RPMI7951 (cell line): ENCODE results near the gene MTTP. TPM values are rescaled to one million over a fixed set of nuclear protein-coding genes. Genes with fewer than 3 reads are reported as not detected.
"Not testable (repeated sequence)": the region's sequence is repeated elsewhere in the genome, so short reads cannot be mapped to it uniquely, and the experiment has no call there.

Experiments used
- DNase-seq: peaks from one replicate; pipeline ENCODE4 v3.0.0-alpha.2; 2012; ENCODE audit warnings: low read depth
- total RNA-seq: library from RNA; depleted of rRNA; stranded (reverse); fragments of >200 nt; shearing (Covaris generic); gene quantifications from 2 replicates; pipeline ENCODE4 v1.2.3, GENCODE V29; 2014; rRNA removed

The MTTP gene
- under 0.01 and 0.39 TPM in 2 replicates for total RNA-seq

DNA sequence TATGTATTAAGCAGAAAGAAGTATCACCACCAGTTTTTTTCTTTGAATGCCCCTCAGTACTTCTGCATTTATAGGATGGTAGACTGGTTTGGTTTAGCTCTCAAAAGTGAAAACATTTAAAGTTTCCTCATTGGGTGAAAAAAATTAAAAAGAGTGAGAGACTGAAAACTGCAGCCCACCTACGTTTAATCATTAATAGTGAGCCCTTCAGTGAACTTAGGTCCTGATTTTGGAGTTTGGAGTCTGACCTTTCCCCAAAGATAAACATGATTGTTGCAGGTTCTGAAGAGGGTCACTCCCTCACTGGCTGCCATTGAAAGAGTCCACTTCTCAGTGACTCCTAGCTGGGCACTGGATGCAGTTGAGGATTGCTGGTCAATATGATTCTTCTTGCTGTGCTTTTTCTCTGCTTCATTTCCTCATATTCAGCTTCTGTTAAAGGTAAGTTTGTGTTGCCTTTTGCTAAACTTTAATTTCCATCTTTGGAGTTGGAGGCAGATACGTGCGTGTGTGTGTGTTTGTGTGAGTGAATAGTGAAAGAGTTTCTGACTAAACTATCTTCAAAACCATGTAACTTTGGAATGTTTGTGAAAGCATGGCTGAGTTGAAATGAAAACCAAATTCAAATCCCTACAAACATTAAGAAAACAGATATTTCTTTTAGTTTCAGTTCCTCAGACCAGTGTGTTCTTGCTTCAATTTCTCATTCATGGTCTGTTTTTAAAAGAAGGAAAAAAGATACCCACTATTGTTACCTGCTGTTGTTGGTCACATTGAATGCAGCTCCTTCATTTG is at the start of gene MTTP:
MTTP (plus strand) TSS at position 295 of the 795 bp plus-strand sequence; CDS start at position 381, 86 bp downstream.
- no peak for DNase-seq

DNA sequence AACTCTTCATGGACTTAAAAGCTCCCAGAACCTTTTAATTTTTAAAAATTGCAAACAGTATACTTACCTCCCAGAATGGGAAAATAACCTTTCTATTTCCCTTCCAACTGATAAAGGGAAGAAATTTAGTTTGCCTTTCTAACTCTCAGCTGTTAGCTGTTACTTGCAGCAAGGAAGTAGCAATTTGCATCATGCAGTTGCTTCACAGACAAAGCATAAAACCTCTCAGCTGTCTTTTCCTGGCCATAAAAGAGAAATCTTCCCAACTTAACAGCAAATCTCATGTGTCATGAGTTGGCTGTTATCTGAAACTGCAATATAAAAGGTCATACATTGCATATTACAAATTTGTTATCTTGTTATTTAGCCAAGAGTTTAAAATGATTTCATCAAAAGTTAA is 45.4 kb upstream of the MTTP start:
- DNase-seq: no peak

DNA sequence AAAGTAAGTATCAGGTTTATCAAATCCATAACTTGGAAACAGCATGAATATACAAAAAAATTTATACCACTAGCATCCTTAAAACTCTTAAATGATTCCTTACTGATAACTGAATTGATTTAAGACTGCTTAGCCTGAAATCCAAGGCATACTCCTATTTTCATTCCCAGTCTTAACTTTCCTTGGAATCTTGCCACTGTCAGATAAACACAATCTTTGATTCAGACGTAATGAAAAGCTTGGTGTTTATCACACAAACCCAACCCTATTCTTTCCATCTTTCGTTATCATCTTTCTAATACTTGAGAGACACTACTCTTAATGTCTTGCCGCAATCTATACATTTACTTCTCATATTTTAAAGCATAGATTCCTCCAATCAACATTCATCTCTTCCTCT is 44.7 kb upstream of the MTTP start:
- DNase-seq: no peak

DNA sequence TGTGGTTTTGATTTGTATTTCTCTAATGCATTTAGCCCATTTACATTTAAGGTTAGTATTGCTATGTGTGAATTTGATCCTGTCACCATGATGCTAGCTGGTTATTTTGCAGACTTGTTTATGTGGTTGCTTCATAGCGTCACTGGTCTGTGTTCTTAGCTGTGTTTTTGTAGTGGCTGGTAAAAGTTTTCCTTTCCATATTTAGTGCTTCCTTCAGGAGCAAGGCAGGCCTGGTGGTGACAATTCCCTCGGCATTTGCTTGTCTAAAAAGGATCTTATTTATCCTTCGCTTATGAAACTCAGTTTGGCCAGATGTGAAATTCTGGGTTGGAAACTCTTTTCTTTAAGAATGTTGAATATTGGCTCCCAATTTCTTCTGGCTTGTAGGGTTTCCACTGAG is 39.9 kb upstream of the MTTP start:
- not testable (repeated sequence) for DNase-seq

DNA sequence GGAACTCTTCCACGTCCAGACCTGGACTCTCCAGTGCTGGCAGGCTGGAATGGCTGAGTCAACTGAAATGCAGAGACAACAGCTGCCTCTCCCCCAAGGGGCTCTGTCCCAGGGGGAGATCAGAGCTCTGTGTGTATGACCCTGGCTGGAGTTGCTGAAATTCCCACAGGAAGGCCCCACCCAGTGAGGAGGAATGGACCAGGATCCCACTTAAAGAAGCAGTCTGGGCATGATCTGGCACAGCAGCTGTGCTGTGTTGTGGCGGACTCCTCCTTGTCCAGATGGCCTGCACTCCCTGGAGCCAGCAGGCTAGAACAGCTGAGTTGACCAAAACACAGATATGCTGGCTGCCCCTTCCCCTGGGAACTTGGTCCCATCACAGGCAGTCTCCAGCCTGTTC is 38.4 kb upstream of the MTTP start:
- no peak for DNase-seq

DNA sequence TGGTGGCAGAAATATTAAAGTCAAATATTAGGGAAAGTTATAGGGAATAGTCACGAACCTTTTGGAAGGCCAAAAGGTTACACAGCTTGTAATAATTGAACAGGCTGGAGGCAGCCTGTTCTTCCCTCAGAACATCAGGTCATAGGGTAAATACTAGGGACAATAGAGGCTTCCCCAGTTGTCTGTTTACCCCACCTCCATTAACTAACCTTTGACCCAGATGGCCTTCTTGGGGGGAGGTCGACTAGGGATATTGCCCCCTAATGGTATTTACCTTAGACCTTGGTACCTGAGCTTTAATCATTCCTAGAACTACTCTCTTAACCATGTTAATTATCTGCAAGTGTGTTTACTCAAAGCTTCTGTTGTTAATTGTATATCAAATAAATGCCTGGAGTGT is 37.8 kb upstream of the MTTP start:
- DNase-seq: no peak

DNA sequence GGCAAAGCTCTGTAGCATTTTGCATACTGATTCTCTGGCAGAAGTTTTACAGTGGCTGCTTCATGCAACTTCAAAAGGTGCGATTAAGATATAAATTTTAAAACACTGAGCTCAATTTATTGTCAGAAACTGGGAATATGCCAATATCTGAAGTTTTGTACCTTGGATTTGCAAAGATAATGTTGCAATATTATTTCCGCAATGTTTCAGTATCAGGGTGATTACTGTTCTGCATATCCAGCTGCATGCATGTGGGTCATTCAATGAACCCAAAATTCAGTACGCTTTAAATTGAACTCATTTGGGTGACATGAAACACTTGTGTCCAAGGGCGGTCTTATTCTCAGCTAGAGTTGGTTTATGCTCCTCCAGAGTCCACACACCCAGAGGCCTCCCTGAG is 37.0 kb upstream of the MTTP start:
- DNase-seq: no peak

DNA sequence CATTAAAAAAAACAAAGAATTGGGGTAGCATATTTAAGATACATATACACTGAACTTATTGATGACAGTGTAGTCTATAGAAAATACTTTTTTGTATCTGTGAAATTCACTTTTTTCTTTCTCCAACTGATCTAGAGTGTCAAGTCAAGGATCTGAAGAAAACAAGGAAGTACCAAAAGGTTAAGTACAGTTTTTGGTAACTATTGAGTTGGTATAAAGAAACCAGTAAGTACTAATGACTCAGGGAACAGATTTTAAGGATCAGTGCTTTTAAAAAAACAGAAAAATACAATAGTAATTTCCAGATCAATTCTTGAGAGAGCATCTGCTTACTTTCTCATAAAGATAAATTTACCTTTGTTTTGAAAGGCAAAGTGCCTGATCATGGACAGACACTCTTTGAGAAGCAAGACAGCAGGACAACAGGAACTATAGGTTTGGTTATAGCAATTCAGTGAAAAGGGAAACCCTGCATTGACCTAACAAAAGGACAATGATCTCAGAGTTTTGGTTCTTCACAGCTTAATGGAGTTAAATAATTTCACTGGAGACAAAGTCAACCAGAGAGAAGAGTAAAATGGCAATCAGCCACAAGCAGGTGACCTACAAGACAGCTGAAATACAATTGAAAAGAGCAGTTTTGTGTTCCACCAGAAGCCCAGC is 34.2 kb upstream of the MTTP start:
- no peak for DNase-seq

DNA sequence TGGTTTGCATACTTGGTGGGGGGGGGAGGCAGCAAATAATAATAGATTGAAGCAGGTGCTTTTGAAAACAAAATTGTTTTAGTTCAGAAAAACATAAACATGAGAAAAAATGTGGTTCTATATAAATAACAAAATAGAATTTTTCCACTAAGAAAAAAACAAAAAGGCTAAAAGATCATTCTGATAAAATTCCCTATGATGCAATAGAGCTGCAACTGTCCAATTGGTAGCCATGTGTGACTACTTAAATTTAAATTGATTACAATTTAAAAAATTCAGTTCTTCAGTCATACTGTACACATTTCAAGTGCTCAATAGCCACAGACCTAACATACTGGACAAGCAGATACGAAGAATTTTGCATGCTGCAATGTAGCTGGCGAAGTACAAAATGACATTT is 21.8 kb upstream of the MTTP start:
- no peak for DNase-seq

DNA sequence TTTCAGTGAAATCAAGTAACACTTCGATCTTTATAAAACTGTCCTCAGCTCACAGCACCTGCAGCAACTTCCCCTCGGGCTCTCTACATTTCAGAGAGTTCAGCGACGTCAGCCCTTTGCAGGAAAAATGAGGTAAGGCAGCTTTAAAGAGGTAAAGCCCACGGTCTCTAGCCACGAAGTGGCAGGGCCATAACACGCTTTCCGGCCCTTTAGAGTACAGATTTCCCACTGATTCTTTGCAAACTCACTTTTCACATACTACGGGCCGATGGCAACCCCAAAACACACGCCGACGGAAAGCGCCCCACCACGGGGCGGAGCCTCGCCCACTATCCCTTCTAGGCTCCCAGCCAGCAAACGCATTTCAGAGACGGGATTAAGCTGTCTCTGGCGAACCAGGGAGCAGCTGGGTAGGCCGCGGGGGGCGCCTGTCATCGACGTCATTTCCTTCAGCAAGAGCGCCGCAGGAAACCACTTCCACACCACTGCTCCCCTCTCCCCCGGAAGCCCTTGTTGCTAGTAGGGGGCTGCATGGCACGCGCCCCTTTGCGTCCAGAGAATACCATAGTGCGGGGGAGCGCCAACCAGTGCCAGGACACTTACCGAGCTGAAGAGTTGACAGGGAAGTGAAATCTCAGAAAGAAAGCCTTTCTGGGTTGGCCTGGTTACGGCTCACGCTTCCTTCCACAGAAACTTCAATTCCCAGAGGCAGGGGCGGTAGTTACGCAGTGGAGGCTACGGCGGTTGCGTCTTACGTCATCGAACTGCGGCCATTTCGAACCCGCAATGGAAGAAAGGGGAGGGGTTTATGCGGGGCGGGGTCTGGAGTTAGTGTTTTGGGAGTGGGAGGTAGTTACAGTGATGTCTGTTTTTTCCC is 11.1 kb upstream of the MTTP start, which contains the start of gene TRMT10A:
TRMT10A (minus strand) TSS at position 730 of the 877 bp plus-strand sequence. CDS start 4,701 bp downstream, outside the sequence.
- DNase-seq: peak; percentile 96

DNA sequence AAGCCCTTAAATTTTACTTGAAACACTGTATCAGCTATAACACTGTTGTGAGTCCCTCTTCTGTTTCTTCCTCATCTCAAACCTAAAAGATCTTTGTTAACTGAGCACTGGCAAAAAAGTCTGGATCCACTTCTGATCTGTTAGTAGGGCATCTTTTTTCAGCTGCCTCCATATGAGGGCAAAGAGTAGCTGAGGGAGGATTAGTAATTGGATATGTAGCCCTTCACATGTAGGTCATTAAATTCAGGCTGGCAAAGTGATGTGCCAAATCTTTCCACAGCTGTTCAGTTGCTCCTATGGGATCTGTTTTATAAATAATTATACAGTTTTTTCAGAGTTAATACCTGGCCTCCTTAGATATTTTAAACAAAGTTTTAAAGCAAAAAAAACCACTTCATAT is 9.7 kb upstream of the MTTP start:
- no peak for DNase-seq

DNA sequence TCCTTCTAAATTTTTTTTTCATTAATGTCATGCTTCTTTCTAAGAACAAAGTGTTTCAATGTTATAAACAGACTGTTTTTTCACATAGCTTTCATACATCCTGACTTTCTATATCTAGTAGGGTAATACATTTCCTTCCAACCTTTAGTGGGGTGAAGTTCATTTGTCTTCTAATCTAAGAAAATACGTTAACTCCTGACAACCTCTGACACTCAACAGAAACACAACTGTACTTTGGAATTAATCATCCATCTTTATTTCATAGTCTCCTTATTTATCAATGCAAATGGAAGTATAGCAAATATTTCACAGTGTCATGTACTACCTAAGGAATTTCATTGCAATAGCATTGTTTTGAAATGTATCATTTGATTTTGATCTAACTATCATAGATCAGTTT is 2.7 kb upstream of the MTTP start:
- no peak for DNase-seq

DNA sequence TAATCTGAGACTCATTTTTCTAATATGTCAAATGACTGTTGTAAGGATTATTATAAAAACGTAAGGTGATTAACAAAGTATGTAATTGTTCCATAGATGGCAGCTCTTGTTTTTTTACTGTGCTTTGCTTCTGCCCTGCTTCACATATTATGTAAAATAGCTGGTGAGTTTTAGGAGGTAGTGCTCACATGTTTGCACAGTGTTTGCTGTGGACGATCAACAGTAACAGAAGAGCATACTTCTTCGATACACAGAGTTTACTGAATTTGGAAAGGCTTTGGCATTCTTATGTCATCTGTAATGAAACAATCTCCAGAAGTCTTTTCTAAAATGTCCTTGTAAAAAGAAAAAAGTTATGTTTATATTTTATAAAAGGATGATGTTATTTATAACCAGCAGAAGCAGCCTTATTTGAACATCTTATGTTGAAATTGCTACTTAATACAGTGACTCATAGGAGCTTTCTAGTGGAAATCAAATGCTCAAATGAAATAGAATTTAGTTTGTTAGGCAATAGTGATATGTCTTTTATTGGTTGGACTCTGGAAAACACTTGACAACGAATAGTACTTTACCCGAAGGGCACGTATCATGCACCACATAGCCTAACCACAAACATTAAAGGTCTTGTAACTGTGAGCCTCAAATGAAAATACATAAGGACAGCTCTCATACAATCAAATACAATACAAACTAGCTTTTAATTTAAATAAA is 1.9 kb upstream of the MTTP start:
- peak; percentile 58 for DNase-seq

DNA sequence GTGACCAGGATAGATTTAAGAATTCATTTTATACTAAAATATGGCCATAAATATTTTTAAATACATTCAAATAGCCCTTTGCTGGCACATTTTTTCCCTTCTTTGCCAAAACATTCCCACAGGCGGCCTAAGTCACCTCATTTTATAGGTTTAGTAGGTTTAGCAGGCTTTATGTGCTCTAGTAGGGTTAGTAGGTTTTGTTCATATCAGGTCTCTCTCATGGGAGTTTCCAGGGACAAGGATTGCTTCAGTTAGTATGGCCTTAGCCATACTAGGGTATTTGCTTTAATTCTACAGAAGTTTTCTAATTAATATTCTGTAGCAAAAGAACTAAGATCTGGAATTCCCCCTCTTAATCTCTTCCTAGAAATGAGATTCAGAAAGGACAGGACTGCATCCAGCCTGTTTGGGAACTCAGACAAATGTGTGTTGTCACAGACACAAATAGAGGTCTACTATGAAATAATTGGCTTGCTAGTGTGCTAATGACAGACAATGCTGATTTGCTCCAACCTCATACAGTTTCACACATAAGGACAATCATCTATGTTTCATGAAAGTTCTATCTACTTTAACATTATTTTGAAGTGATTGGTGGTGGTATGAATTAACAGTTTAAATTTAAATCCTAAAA is 772 bp upstream of the MTTP start:
- DNase-seq: no peak

DNA sequence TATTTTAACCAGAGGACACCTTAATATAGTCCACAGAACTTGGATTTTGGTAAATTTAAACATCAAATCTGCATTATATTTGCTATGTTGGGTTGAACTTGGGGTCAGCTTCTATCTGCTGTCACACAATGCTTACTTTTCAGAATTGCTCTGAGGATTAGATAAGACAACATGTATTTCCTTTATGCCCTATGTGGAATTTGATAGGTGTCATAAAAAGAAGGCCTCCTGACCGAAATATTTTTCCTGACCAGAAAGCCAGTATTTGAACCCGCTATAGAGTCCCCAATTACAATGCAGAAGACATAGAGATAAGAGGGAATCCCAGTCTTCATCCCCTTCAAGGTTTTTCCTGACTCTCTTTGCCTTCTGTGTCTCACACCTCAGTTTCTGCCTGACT is 4.1 kb downstream of the MTTP start:
- no peak for DNase-seq

DNA sequence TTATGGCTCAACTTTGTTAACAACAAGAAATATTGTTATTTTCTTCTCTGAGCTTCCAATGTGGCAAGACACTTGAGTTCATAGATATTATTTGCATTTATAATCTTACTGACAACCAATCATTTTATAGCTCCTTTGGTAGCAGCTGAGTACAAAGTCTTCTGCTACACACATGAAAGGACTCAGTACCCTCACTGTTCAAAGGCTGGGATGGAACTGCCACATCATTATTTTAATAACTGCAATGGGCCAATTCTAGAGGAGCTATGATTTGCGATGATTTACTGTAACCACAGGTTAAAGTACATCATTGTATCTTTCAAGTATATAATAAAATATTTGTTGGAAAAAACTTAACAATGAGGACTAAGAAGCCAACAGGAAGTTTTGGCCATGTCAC is 10.9 kb downstream of the MTTP start:
- no peak for DNase-seq

DNA sequence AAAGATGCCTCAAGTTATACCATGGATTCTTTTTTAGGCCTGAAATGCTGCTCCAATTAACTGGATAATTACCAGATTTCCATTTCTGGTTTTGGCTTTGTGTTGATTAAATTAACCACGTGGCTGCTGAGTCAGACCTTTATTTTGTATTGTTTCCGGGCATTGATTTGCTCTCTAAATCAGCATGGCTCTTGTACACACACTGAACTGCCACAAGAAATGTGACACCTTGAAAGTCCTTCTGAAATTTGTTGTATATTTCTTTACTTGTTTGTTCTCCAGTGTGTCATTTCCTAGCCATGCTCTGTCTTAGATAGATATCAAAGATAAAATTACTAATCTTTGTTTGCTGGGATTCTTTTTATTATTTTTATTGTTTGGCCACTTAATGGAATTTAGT is 11.7 kb downstream of the MTTP start:
- no peak for DNase-seq

DNA sequence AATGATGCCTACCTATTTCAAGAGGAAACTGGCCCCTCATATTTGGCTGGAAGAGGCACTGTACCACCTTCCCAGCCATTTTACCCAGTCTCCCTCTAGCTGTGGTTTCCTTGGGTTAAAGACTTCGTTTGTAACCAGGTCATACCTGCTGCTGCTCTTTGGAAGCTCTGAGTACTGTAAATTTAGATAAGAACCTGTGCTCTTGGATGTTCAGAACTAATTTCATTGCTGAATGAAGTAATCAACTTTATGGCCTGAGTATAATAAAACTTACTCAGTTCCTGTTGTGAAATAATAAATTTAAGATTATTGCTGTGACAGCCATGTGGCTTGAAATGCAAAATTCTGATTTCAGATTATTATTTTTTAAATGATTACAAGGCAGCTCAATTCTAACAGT is 12.2 kb downstream of the MTTP start:
- no peak for DNase-seq

DNA sequence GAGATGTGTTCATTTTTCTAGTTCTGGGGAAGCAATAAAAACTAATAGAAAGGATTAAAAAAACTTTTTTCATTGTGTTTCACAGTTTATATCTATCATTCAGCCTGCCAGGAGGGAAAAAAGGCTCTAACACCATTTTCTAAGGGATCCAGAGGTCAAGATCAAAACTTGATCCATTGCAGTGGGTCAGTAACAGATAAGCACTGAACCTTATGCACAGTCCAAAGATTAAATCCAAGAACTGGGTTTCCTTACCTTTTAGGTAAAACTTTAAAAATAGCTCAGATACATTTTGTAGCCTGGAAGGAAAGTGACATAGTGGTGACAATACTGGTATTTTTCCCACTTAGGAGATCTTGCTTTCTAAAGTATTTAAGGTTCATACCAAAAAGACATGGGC is 12.7 kb downstream of the MTTP start:
- no peak for DNase-seq

DNA sequence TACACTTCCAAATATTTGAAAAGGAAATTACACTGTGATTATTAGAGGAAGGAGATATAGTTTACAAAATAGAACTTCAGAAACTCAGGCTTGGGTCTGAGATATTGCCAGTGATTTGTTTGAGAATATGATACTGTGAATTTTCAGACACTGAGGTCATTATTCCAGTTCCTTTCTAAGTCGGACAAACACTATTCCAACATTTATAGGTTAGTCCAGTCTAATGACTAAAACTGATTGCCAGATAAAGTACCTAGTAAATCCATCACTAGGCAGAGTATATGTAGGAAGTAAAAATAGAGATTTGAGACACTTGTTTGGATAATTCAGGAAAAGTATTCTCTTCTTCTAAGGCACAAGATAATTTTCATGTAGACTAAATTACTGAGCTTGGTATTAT is 13.2 kb downstream of the MTTP start:
- DNase-seq: no peak

DNA sequence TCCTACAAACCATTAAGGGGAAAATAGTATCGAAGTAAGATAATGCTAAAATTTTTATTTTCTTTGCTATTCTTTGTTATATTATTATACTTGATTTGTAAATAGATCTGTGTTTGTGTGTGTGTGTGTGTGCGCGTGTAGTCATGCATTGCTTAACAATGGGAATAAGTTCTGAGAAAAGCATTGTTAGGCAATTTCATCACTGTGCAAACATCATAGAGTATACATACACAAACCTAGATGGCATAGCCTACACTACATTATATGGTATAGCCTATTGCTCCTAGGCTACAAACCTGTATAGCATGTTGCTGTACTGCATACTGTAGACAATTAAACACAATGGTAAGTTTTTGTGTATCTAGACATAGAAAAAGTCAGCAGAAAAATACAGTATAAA is 17.1 kb downstream of the MTTP start:
- DNase-seq: no peak
